Fibroblast of skin of left biceps (primary cell): ENCODE results near the gene MRAP2.
"Not testable (repeated sequence)": the region's sequence is repeated elsewhere in the genome, so short reads cannot be mapped to it uniquely, and the experiment has no call there.

Source experiments
- DNase-seq, 2 experiments: peaks; one replicate each; pipeline ENCODE4 v3.0.0-alpha.2; 2013; ENCODE audit warnings: low read depth in 2 of 2

The MRAP2 gene

DNA sequence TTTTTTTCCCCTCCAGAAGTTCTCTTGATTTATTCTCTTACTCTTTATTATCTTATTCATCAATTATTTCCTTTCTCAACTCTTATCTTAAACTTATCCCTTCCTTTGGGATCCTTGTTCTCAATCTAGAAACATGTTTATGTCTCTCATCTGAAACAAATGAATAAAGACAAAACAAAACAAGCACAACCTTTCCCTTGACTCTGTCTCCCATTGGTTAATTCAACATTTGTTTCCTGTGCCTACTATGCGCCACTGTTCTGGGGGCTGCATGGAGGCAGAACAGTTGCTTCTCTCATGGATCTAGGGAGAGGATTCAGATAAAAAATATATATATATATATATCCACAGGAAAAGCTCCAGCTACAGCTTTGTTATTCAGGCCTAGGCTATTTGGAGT is 5.2 kb upstream of the MRAP2 start:
- no peak for DNase-seq

DNA sequence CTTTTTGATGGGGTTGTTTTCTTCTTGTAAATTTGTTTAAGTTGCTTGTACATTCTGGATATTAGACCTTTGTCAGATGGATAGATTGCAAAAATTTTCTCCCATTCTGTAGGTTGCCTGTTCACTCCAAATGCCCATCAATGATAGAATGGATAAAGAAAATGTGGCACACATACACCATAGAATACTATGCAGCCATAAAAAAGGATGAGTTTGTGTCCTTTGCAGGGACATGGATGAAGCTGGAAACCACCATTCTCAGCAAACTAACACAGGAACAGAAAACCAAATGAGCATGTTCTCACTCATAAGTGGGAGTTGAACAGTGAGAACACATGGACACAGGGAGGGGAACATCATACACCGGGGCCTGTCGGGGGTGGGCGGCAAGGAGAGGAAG is 1.6 kb upstream of the MRAP2 start:
- DNase-seq: not testable (repeated sequence)

DNA sequence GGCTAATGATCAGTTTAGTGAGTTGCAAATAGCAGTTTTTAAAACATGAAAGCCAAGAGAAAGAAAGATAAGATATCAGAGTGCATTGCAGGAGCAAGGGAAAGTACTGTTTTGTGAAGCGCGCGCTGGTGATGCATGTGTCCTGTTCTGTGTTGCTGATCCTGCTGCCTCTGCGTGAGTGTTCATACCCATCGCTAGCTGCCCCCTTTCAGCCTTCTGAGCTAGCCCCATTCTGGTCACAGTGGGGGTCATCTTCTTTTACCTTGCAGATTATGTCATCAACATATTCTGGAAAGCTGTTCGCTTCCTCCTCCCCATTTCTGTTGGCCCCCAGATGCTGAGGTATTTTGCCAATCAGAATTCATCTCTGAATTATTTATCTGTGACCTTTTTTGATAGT is 1.9 kb downstream of the MRAP2 start:
- DNase-seq: no peak

DNA sequence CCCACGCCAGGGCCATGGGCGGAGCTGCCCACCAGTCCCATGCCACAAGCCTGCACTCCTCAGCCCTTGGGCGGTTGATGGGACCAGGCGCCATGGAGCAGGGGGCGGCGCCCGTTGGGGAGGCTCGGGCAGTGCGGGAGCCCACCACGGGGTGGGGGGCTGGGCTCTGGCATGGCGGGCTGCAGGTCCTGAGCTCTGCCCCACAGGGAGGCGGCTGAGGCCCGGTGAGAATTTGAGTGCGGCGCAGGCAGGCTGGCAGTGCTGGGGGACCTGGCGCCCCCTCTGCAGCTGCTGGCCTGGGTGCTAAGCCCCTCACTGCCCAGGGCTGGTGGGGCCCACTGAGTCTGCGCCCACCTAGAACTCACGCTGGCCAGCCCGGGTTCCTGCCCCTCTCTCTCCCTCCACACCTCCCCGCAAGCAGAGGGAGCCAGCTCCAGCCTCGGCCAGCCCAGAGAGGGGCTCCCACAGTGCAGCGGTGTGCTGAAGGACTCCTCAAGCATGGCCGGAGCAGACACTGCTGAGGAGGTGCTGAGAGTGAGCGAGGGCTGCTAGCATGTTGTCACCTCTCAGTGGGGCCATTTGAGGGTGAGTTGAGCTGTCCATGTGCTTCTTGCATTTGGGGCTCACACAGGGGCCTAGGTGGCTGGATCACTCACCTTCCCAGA is 4.0 kb downstream of the MRAP2 start:
- no peak for DNase-seq

DNA sequence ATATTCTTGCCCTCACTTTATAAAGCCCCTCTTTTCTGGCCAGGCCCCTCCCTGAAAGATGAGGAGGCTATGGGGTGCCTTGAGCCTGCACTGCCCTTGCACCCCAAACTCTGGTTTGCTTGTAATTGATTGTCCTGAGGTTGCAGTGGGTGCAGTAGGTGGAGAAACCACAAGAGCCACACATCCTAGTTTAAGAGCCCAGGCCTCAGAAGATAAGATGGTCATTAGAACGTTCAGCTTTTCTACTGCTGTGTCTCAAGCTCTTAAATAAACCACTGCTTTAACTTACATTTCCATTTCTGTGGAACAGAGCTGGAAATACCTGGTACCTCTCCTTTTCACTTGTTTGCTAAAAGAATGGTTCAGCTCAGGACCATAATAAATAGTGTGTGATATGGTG is 9.0 kb downstream of the MRAP2 start:
- DNase-seq: no peak

DNA sequence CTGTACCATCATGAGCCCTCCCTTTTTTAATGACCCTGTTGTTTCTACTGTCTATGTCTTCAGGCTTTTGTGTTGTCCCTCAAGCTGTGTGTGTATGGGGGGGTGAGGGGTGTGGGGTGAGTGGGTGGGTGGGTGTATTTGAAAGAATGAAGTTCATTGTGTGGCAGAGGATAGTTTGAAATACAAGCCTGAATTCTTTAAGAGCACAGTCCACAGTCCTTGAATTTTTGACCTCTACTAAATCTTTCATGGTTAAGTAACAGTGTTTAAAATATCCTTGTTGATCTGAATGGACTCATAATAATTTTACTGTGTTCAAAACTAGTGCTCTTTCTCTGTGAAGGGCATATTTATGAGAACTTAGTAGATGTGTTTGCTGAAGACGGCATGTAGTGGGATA is 10.0 kb downstream of the MRAP2 start:
- no peak for DNase-seq

DNA sequence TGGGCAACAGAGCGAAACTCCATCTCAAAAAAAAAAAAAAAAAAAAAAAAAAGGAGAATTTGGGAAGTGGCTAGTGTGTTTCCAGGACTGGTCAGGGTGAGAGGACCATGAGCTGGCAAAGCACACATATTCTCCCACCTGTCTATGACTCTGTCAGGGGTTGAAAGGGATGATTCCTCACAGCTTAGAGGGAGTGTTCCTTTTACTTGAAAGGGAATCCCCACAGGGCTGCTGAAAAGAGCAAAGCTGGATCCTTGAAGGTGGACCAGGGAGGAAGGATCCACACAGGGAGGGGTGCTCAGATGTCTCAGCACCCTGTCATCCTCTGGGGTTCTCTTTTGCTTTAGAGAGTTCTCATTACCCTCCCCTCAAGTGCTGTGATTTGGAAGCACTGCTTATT is 13.2 kb downstream of the MRAP2 start:
- no peak for DNase-seq

DNA sequence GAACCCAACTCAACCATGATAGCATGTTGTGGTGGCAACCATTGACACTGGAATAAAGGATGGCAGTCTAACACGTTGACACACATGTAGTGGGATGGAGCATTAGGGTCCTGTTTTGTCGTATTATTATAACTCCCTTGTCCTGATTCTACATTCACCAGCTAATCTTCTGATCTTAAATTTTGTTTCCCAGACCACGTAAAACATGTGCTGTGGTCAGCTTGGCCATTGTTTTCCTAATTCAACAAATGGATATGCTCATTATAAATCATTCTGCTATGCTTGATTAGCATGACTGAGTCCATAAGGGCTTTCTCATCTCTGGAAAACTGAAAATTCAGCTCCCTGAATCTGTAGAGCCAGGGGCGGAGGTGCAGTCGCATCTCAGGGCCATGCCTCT is 15.0 kb downstream of the MRAP2 start:
- no peak for DNase-seq

DNA sequence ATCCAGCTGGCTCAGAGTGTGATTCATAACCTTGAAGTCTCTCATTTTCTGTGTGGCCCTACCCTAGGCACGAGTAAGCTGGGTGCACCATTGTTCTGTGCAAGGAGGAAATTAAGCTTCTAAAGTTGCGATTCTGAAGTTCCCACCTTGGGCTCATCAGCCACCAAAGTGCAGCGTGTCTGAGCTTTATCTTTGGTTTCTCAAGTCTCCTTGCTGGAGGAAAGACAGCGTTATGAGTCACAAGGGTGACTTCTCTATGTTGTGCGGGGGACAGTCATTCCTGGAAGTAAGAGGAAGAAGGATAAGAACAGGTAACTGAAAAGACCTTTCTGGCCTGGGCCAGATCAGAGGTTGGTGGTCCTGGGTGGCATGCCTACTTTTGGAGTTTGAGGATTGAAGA is 16.8 kb downstream of the MRAP2 start:
- DNase-seq: no peak

DNA sequence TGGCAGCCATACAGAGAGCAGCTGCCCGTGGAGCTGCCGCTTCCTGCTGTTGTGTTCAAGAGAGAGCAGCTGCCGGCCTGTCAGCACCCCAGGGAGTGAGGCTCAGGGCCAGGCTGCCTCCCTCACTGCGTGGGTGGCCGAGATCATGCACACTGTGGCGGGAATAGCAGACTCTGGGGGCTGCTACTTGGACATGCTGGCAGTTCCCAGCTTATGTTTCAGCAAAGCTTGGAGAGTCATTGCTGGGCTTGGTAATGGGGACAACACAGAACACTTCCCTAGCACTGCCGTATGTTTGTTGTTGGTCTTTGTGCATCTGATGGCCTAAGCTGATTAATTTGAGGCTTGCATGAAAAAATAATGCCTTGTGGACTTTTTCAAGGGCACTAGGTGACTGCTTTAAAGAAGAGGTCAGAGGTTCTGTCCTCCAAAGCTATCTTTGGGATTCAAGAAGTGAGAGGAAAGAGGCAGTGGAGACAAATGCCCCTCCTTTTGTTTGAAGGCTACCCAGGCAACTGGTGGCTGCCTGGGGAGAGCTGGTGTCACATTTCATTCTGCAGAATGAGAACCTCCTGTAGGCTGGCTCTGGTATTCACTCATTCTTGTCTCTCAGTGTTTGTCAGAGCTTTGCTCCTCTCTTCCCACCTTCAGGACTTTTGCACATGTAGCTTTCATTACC is 18.8 kb downstream of the MRAP2 start:
- peak; percentile 12 to 15 for DNase-seq

DNA sequence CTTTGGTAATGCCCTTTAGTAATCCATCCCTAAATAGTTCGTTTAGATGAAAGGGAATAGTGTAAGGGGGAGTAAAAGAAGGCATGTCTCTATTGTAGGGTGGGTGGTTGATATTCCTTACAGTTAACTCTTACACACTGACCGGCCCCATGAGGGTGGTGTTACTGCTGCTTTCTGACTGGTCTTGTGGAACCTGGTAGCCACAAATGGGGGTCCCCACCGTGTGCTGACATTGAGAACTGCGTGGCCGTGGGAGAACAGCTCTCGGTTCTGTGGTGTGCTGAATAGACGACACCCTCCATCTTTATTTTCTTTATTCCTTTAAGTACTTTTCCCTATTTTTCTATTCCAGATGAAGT is 19.3 kb downstream of the MRAP2 start:
- no peak for DNase-seq

DNA sequence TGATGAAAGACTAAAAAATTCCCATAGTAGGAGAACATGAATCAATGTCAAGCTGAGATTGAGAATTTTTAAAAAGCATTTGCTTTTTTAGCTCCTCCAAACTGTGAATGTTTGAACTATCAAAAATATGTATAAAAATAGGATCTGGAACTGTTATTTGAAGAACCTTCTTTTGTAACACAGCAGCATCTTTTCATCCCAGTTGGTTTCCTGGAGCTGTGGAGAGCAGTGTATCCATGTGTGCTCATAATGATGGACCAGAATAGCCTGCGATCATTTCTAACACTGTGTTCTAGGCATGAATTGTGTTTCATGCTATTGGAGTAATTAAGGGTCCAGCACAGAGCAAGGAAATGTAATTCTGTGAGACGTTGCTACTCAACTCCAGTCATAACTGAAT is 22.1 kb downstream of the MRAP2 start:
- DNase-seq: no peak

DNA sequence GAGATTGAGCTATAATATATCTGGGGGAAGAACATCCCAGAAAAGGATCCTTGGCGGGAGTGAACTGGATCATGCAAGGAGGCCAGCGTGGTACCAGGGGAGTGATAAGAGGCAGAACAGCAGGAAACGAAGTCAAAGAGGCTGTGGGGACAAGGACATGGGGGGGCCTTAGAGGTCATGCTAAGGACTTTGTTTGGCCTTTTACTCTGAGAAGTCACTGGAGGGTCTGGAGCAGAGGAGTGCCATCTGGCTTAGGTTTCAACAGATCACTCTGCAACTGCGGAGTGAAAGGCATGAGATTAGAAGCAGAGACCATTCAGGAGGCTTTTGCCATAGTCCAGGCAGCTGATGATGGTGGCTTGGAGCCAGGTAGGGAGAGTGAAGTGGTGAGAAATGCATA is 24.3 kb downstream of the MRAP2 start:
- DNase-seq: no peak

DNA sequence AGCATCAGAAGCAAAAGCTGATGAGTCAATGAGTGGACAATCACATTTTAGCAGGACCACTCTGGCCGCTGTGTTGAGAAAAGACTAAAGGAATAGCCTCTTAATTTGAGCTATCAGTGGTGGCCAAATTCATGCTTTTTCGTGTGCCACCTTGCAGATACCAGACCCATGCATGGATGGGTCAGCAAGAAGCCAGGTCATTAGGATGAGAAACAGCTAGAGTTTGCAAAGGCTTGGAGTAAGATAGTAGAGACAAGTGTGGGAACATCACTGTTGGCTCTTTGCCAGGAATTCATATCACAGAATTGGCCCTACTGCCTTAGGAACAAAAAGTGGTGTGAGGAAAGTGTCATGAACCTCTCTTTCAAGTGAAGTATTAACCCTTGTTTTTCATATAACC is 25.5 kb downstream of the MRAP2 start:
- no peak for DNase-seq

DNA sequence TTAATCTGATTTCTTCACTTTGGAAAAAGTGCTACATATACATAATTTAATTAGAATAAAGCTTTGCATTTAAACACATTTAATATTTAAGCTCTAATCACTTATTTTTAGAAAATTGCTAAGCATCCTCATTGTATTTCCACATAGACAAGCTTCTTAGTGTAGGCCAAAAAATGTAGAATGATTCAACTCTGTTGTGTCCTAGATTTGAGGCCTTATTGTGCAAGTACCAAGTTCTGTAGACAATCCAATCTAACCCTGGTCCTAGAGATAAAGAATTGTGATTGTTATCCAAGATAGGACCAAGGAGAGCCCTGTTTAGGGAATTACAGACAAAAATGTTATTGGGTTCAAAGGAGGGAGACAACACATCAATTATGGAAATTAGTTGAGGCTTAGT is 27.6 kb downstream of the MRAP2 start:
- DNase-seq: no peak

DNA sequence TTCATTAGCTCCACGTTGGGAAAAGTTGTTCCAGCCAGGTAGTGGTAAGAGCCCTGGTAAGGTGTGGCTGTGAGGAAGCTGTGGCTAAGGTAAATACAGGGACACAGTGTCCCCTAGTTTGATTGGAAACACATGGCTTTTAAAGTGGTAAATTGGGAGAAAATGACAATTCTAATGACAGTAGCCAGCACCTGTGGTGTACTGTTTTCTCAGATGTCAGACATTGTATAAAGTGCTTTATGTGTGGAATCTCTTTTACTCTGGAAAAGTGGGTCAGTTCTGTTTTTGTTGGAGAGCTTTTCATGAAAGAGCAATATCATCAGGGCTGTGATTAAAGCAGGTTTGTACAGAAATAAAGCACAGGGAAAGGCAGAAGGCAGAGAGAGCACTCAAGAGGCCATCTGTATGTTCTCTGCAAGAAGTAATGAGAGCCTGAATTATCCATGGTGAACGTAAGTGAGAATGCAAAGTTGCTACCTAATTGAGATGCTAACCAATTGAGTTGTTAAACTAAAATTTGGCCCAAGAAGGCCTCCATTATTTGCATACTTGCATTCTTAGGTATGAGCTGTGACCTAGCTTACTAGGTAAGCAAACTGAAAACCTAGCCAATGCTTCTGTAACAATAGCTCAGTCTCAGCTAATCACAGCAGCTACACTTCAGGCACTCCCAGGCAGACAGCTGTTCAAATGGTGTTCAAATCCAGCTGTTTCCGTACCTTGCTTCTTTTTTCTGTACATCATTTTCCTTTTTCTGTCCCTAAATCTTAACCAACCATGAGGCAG is 28.2 kb downstream of the MRAP2 start:
- no peak for DNase-seq

DNA sequence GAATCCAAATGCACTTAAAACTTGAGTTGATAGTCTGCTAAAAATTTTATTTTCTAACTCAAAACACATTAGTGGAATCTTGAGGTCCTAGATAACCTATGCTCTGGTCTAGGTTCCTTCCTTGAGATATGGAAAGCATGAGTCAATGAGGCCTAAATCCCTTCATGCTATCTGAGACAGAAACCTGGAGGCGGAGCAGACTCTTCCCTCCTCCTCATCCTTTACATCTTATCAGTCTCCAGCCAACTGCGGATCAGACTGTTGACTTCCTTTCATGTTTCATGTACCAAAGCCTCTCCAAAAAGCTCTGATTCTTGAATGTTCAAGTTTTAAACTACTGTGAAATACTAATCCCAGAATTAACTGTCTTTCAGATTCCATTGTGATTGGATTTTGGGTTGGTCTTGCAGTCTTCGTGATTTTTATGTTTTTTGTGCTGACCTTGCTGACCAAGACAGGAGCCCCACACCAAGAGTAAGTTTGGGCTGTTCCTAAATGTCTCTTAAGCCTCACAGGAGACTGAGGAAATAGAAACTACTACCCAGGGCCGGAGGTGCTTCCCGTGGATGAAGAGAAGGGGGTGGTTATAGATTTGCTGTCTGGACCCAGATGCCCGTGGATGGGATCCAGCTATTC is 29.1 kb downstream of the MRAP2 start:
- no peak for DNase-seq

DNA sequence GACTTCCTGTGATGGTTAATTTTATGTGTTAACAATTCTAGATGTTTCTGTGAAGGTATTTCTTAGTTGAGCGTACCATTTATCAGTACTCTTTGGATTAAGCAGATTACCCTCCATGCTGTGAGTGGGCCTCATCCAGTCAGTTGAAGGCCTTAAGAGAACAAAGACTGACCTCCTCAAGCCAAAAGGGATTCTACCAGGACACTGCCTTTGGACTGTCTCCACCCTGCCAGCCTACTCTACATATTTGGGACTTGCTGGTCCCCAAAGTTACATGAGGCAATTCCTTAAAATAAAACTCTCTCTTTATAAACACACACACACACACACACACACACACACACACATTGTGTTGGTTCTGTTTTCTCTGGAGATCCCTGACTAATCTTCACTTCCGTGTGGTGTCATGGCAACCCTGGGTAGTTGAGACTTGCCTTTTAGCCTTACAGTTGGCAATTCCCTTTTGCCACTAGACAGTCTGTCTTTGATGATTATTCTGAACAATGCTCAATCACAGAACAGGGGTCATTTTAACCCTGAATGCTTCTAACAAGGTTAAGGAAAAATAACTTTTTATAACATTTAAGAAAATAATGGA is 32.2 kb downstream of the MRAP2 start:
- no peak for DNase-seq

DNA sequence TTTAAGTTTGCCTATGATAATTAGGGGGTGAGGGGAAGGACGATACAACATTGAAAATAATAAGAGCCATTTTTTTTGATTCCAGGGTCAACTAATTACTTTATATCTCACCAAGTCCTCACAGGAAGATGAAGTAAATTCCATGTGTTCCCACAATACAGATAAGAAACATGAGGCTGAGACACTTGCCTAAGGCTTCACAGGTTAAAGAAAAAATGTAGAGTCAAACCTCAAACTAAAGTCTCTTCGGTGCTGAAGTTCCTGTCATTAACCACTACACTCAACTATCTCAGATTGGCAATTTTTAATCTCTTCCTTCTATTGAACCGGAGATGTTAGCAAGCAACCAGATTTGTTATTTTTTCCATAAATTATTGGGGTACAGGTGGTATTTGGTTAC is 33.0 kb downstream of the MRAP2 start:
- no peak for DNase-seq

DNA sequence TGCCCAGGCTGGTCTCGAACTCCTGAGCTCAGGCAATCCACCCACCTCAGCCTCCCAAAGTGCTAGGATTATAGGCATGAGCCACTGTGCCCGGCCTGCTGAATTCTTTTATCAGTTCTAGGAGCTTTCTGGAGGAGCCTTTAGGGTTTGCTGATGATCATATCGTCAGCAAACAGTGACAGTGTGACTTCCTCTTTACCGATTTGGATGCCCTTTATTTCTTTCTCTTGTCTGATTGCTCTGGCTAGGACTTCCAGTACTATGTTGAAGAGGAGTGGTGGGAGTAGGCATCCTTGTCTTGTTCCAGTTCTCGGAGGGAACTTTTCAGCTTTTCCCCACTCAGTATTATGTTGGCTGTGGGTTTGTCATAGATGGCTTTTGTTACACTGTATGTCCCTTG is 35.3 kb downstream of the MRAP2 start:
- DNase-seq: not testable (repeated sequence)

DNA sequence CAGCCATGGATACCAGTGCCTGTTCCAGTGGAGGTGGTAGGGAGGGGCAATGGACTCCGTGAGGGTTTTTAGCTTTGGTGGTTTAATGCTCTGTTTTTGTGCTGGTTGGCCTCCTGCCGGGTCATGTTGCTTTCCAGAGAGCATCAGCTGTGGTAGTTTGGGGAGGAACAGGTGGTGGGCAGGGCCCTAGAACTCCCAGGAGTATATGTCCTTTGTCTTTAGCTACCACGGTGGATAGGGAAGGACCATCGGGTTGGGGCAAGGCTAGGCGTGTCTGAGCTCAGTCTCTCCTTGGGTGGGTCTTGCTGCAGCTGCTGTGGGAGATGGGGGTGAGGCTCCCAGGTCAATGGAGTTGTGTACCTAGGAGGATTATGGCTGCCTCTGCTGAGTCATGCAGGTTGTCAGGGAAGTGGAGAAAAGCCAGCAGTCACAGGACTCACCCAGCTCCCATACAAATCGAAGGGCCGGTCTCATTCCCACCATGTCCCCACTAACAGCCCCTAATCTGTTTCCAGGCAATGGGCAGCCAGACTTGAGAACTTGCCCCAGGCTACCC is 38.9 kb downstream of the MRAP2 start:
- no peak for DNase-seq
